ENCODE data around the gene SPC24.

Gene SPC24, protein sequence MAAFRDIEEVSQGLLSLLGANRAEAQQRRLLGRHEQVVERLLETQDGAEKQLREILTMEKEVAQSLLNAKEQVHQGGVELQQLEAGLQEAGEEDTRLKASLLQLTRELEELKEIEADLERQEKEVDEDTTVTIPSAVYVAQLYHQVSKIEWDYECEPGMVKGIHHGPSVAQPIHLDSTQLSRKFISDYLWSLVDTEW

GRCh38 chr19:11155373-11156120, at the start of gene SPC24:
SPC24 (minus strand) TSS chr19:11155782; CDS start chr19:11155776, 6 bp downstream.
- peak; percentile 97 for ATAC-seq (replicated peaks; ENCODE audit: extremely low read depth, poor library complexity, severe bottlenecking)
- Mint-ChIP-seq H3K27me3 (no peaks in the 10 kb centered on the region), H3K27ac (ENCODE audit: low read depth) (peak within 1 kb of the TSS; percentile 79), H3K9me3 (no peaks in the 10 kb centered on the region), H3K4me3 (peak within 1 kb of the TSS; percentile 71), H3K36me3 (ENCODE audit: insufficient read depth) (peaks cover 5% of the 10 kb centered on the region), H3K4me1 (peaks cover 14% of the 10 kb centered on the region)
- peak; percentile 74 to 89 for DNase-seq (ENCODE audit: low spot score in 2 of 2)

- DNase-seq (ENCODE audit: low spot score in 2 of 2) (no peak), ATAC-seq (replicated peaks; ENCODE audit: extremely low read depth, poor library complexity, severe bottlenecking) (no peak)
- no peaks in the 10 kb centered on the region for H3K9me3 Mint-ChIP-seq
- peaks cover 10% of the 10 kb centered on the region for H3K4me1 Mint-ChIP-seq
- peaks cover 6% of the 10 kb centered on the region for H3K36me3 Mint-ChIP-seq (ENCODE audit: insufficient read depth)
- no peak overlapping the region for H3K27ac Mint-ChIP-seq (ENCODE audit: low read depth)
- H3K27me3 Mint-ChIP-seq: peaks cover 34% of the 10 kb centered on the region
- H3K4me3 Mint-ChIP-seq: no peak overlapping the region
These were observed 49.4 kb upstream of the SPC24 start for GRCh38 chr19:11204943-11205349.

DNA sequence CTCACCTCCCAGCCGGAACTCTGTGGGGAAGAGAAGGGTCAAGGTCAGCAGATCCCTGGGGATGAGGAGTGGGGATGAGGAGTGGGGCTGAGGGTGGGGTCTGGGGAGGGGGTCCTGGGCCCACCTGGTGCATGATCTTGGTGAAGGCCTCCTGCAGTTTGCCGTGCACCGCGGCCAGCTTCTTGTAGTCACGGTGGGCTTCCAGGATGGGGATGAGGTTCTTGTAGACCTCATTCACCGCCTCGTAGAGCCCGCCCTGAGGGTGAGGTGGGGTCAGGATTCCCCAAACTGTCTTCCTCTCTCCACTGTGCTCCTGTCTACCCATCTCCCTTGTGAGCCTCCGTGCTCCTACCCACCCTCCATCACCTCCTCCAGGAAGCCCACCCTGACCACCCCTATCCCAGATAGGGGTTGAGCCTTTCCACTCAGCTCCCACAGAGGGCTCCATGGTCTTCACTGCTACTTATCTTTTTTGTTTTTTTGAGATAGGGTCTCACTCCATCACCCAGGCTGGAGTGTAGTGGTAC, 48.6 kb upstream of the SPC24 start:
- ATAC-seq (replicated peaks; ENCODE audit: extremely low read depth, poor library complexity, severe bottlenecking) (no peak), DNase-seq (ENCODE audit: low spot score in 2 of 2) (no peak)
- H3K4me1 Mint-ChIP-seq: peaks cover 10% of the 10 kb centered on the region
- peaks cover 34% of the 10 kb centered on the region for H3K27me3 Mint-ChIP-seq
- H3K4me3 Mint-ChIP-seq: no peak overlapping the region
- peaks cover 4% of the 10 kb centered on the region for H3K36me3 Mint-ChIP-seq (ENCODE audit: insufficient read depth)
- no peak overlapping the region for H3K27ac Mint-ChIP-seq (ENCODE audit: low read depth)
- H3K9me3 Mint-ChIP-seq: no peaks in the 10 kb centered on the region

DNA sequence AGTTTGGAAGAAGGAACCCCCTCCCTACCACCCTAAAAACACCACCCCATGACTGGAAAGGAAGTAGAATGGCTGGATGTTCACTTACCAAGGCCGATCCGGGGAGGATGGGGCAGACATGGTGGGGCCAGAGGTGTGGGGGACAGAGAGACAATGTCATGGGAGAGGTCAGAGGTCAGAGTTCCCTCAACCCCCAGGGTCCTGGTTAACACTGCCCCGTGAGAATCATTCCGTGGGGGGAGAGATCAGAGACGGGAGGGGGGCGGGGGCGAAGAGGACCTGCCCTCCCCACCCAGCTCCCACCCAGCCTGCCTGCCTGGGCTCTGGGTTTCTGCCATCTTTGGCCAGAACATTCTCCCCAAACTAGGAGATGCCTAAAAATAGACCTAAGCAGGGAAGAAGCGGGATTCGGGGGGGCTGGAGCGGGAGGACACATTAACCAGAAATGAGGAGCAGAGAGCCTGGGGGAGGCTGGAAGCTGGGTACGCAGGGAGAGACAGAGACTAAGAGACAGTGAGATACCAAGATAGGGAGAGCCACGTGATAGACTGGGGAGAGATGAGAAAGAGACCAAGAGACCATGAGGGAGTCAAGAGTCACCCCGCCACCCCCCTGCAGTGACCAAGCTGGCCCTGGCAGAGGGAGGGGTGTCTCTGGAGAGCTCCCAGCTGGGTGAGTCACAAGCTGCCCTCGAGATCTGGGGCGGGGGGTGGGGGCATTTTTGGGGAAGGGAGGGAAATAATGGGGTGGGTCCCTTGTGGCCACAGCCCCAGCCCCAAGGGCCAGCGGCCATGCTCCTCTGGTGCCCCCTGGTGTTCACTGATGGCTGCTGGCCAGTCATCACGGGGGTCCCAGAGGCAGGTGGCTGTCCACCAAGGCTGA, 47.9 kb upstream of the SPC24 start:
- no peak for ATAC-seq (replicated peaks; ENCODE audit: extremely low read depth, poor library complexity, severe bottlenecking)
- Mint-ChIP-seq H3K27ac (ENCODE audit: low read depth) (no peak overlapping the region), H3K9me3 (no peaks in the 10 kb centered on the region)

DNA sequence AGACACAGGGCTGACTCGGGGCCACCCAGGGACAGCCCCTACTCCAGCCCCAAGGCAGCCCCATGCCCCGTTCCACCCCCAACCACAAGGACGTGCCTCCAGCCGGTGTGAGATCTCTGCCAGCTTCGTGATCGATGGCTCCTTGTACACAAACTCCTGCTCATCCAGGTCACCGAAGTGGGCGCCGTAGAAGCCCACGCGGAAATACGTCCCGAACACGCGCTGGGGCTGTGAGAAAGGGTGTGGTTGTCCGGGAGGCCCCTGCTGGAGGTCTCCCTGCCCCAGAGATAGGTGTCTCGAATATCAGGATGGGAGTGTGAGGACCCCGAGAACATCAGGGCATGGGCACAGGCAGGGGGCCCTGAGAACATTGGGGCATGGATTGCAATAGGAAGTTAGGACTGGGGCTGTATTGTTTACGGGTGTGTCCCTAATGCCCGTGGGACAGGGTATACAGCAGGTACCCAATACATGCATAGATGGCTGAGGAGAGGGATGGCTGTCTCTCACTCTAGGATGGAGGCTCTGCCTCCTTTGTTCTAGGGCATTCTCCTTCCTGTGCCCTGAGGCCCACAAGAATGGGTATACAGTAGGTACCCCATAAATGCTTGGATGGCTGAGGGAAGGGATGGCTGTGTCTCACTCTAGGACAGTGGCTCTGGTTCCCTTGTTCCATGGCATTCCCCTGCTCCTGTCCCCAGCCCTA, 47.1 kb upstream of the SPC24 start:
- H3K36me3 Mint-ChIP-seq (ENCODE audit: insufficient read depth): peaks cover 2% of the 10 kb centered on the region
- H3K9me3 Mint-ChIP-seq: no peaks in the 10 kb centered on the region
- H3K27ac Mint-ChIP-seq (ENCODE audit: low read depth): no peak overlapping the region
- H3K27me3 Mint-ChIP-seq: peaks cover 34% of the 10 kb centered on the region
- H3K4me3 Mint-ChIP-seq: no peak overlapping the region
- DNase-seq (ENCODE audit: low spot score in 2 of 2) (no peak), ATAC-seq (replicated peaks; ENCODE audit: extremely low read depth, poor library complexity, severe bottlenecking) (no peak)
- H3K4me1 Mint-ChIP-seq: peaks cover 10% of the 10 kb centered on the region

More for the DNA sequence above, 47.9 kb upstream of the SPC24 start:
- Mint-ChIP-seq H3K4me1 (peaks cover 10% of the 10 kb centered on the region), H3K27me3 (peaks cover 34% of the 10 kb centered on the region), H3K4me3 (no peak overlapping the region), H3K36me3 (ENCODE audit: insufficient read depth) (peaks cover 2% of the 10 kb centered on the region)
- DNase-seq (ENCODE audit: low spot score in 2 of 2): no peak

DNA sequence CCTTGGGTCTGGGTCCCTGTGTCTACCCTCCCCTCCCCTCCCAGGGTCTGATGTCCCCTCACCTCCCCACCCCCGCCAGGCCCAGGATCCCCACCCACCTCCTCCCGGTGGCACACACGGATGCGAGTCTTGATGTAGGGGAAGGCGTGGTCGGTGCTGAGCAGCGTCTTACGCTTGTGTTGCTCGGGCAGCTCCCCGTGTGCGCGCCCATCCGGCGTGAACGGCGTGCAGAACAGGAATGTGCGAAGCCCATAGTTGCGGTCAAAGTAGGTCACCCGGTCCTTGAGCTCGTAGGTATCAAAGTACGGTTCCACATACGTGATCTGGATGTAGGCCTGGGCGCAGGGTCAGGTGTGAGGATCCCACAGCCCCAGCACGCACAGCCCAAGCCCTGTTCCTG, 46.2 kb upstream of the SPC24 start:
- no peak overlapping the region for H3K27ac Mint-ChIP-seq (ENCODE audit: low read depth)
- H3K4me1 Mint-ChIP-seq: peaks cover 14% of the 10 kb centered on the region
- no peaks in the 10 kb centered on the region for H3K9me3 Mint-ChIP-seq
- peaks cover 35% of the 10 kb centered on the region for H3K27me3 Mint-ChIP-seq
- H3K36me3 Mint-ChIP-seq (ENCODE audit: insufficient read depth): peaks cover 2% of the 10 kb centered on the region
- DNase-seq (ENCODE audit: low spot score in 2 of 2) (no peak), ATAC-seq (replicated peaks; ENCODE audit: extremely low read depth, poor library complexity, severe bottlenecking) (no peak)
- H3K4me3 Mint-ChIP-seq: no peak overlapping the region

DNA sequence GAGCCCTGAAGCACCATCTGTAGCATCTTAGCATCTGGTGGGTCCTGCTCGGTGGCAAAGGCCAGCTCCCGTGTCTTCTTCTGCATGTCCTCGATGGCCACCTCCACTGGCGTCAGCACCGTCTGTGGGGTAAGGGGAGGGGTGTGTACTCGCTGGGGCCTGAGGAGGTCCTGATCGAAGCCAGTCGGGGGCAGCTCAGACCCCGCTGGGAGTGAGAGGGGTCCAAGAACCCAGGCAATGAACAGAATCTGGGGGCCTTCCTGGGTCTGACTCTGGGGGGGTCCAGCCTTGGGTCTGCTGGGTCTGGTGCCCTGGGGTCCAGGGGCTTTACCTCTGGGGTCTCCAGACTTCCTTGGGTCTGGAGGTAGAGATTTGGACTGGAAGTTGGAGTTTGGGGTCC, 45.3 kb upstream of the SPC24 start:
- peaks cover 41% of the 10 kb centered on the region for H3K27me3 Mint-ChIP-seq

GRCh38 chr19:11200015-11200574, 44.5 kb upstream of the SPC24 start:
- Mint-ChIP-seq H3K9me3 (no peaks in the 10 kb centered on the region), H3K36me3 (ENCODE audit: insufficient read depth) (peaks cover 2% of the 10 kb centered on the region), H3K27me3 (peaks cover 42% of the 10 kb centered on the region), H3K4me3 (no peak overlapping the region), H3K4me1 (peaks cover 26% of the 10 kb centered on the region), H3K27ac (ENCODE audit: low read depth) (no peak overlapping the region)
- no peak for DNase-seq (ENCODE audit: low spot score in 2 of 2)
- ATAC-seq (replicated peaks; ENCODE audit: extremely low read depth, poor library complexity, severe bottlenecking): no peak

More for the DNA sequence above, 45.3 kb upstream of the SPC24 start:
- peaks cover 2% of the 10 kb centered on the region for H3K36me3 Mint-ChIP-seq (ENCODE audit: insufficient read depth)
- H3K4me1 Mint-ChIP-seq: peaks cover 20% of the 10 kb centered on the region
- no peaks in the 10 kb centered on the region for H3K9me3 Mint-ChIP-seq
- no peak overlapping the region for H3K4me3 Mint-ChIP-seq
- ATAC-seq (replicated peaks; ENCODE audit: extremely low read depth, poor library complexity, severe bottlenecking) (no peak), DNase-seq (ENCODE audit: low spot score in 2 of 2) (no peak)
- no peak overlapping the region for H3K27ac Mint-ChIP-seq (ENCODE audit: low read depth)

GRCh38 chr19:11199517-11199916, 43.9 kb upstream of the SPC24 start:
- DNase-seq (ENCODE audit: low spot score in 2 of 2) (no peak), ATAC-seq (replicated peaks; ENCODE audit: extremely low read depth, poor library complexity, severe bottlenecking) (no peak)
- no peaks in the 10 kb centered on the region for H3K9me3 Mint-ChIP-seq
- H3K27ac Mint-ChIP-seq (ENCODE audit: low read depth): no peak overlapping the region
- H3K4me1 Mint-ChIP-seq: peaks cover 21% of the 10 kb centered on the region
- peaks cover 37% of the 10 kb centered on the region for H3K27me3 Mint-ChIP-seq
- H3K36me3 Mint-ChIP-seq (ENCODE audit: insufficient read depth): peaks cover 2% of the 10 kb centered on the region
- no peak overlapping the region for H3K4me3 Mint-ChIP-seq

DNA sequence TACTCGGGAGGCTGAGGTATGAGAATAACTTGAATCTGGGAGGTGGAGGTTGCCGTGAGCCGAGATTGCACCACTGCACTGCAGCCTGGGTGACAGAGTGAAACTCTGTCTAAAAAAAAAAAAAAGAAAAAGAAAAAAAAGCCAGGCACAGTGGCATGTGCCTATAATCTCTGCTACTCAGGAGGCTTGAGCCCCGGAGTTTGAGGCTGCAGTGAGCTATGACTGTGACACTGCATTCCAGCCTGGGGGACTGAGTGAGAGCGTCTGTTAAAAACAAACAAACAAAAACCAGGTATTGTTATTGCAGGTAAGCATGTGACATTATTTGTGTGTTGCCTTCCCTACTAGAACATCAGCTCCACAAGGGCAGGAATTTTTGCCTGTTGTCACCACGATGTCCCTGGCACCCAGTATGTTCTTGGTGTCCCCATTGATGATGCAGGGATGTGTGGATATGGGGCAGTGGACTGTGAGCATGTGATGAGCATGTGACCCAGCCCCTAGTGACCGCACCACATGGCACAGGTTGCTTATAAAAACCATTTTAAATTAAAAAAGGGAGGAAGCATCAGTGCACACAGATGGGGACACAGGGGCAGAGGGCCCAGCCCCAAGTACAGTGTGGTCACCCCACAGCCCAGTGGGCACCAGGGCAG, 43.3 kb upstream of the SPC24 start:
- H3K9me3 Mint-ChIP-seq: no peaks in the 10 kb centered on the region
- DNase-seq (ENCODE audit: low spot score in 2 of 2) (no peak), ATAC-seq (replicated peaks; ENCODE audit: extremely low read depth, poor library complexity, severe bottlenecking) (no peak)
- H3K4me1 Mint-ChIP-seq: peaks cover 16% of the 10 kb centered on the region
- peaks cover 2% of the 10 kb centered on the region for H3K36me3 Mint-ChIP-seq (ENCODE audit: insufficient read depth)
- no peak overlapping the region for H3K27ac Mint-ChIP-seq (ENCODE audit: low read depth)
- H3K4me3 Mint-ChIP-seq: peak overlapping the region; percentile 65
- H3K27me3 Mint-ChIP-seq: peaks cover 31% of the 10 kb centered on the region

GRCh38 chr19:11198175-11198534, 42.6 kb upstream of the SPC24 start:
- no peak for DNase-seq (ENCODE audit: low spot score in 2 of 2)
- Mint-ChIP-seq H3K27ac (ENCODE audit: low read depth) (no peak overlapping the region), H3K4me1 (peaks cover 16% of the 10 kb centered on the region), H3K36me3 (ENCODE audit: insufficient read depth) (peaks cover 2% of the 10 kb centered on the region), H3K27me3 (peaks cover 25% of the 10 kb centered on the region), H3K9me3 (no peaks in the 10 kb centered on the region), H3K4me3 (peak overlapping the region; percentile 65)
- ATAC-seq (replicated peaks; ENCODE audit: extremely low read depth, poor library complexity, severe bottlenecking): no peak
